H1 (cell line): ENCODE results near the gene AICDA.
"Not testable (repeated sequence)": the region's sequence is repeated elsewhere in the genome, so short reads cannot be mapped to it uniquely, and the experiment has no call there.

Experiments used
- E2F6 ChIP-seq: IDR thresholded peaks from 2 replicates; pipeline ENCODE4 v1.6.1; 2012; ENCODE audit warnings: inconsistent platforms
- EZH2 ChIP-seq: fragments of 200-600 bp; sonication (generic); IDR thresholded peaks from 2 replicates; pipeline ENCODE4 v1.7.1; 2012; ENCODE audit warnings: low read depth, mild to moderate bottlenecking, moderate library complexity, low read length, inconsistent platforms; ENCODE audit not compliant: severe bottlenecking
- JUND ChIP-seq: IDR thresholded peaks from 2 replicates; pipeline ENCODE4 v1.6.1; 2011; ENCODE audit warnings: mild to moderate bottlenecking, improper control_type of control experiment, low read length
- RFX5 ChIP-seq: IDR thresholded peaks from 2 replicates; pipeline ENCODE4 v1.6.1; 2011; ENCODE audit warnings: low read depth, low read length, improper control_type of control experiment, borderline replicate concordance
- SRF ChIP-seq: IDR thresholded peaks from 2 replicates; pipeline ENCODE4 v1.6.1; 2011; ENCODE audit warnings: mild to moderate bottlenecking, low read depth, low read length, moderate library complexity
- TAF1 ChIP-seq: IDR thresholded peaks from 2 replicates; pipeline ENCODE4 v1.6.1; 2011; ENCODE audit warnings: mild to moderate bottlenecking, low read depth, low read length
- ZNF274 ChIP-seq: IDR thresholded peaks from 2 replicates; pipeline ENCODE4 v1.7.0; 2012; ENCODE audit warnings: low read length, borderline replicate concordance; ENCODE audit errors: extremely low read depth
- TF ChIP-seq, protein P1 (sequence below), 3 experiments: IDR thresholded peaks; 1 replicate in 2 of 3; 2 replicates in 1 of 3; pipeline versions ENCODE4 v1.5.1 to v1.6.1; 2011; ENCODE audit warnings: low read length in 3 of 3, mild to moderate bottlenecking in 3 of 3, inconsistent platforms in 2 of 3, low read depth in 1 of 3, moderate library complexity in 1 of 3; ENCODE audit not compliant: insufficient read depth in 1 of 3; ENCODE audit errors: control extremely low read depth in 1 of 3
- TF ChIP-seq, protein P2 (sequence below): IDR thresholded peaks from 2 replicates; pipeline ENCODE4 v1.6.1; 2011; ENCODE audit warnings: low read depth, mild to moderate bottlenecking, low read length; ENCODE audit not compliant: insufficient read depth

- not testable (repeated sequence) for TF ChIP-seq EZH2, JUND, TAF1, SRF, RFX5, E2F6, ZNF274
- TF ChIP-seq, protein P1, sequence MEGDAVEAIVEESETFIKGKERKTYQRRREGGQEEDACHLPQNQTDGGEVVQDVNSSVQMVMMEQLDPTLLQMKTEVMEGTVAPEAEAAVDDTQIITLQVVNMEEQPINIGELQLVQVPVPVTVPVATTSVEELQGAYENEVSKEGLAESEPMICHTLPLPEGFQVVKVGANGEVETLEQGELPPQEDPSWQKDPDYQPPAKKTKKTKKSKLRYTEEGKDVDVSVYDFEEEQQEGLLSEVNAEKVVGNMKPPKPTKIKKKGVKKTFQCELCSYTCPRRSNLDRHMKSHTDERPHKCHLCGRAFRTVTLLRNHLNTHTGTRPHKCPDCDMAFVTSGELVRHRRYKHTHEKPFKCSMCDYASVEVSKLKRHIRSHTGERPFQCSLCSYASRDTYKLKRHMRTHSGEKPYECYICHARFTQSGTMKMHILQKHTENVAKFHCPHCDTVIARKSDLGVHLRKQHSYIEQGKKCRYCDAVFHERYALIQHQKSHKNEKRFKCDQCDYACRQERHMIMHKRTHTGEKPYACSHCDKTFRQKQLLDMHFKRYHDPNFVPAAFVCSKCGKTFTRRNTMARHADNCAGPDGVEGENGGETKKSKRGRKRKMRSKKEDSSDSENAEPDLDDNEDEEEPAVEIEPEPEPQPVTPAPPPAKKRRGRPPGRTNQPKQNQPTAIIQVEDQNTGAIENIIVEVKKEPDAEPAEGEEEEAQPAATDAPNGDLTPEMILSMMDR (IDR thresholded peaks at IDR 0.05; ENCODE audit: control extremely low read depth in 1 of 3, insufficient read depth in 1 of 3, low read depth in 1 of 3, low read length in 3 of 3) = not testable (repeated sequence)
- TF ChIP-seq, protein P2, sequence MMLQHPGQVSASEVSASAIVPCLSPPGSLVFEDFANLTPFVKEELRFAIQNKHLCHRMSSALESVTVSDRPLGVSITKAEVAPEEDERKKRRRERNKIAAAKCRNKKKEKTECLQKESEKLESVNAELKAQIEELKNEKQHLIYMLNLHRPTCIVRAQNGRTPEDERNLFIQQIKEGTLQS = not testable (repeated sequence)
Measured at GRCh38 chr12:8624750-8625149, 12.1 kb upstream of the AICDA start.
